IMR-90 (cell line): Measurements from ENCODE around the gene PCDHA5. TPM values are rescaled to one million over a fixed set of nuclear protein-coding genes. Genes with fewer than 3 reads are reported as not detected.

ENCODE experiments used
- ATAC-seq: fragments of 200-7000 bp; cut with Tn5 transposase; 2 replicates; pipeline ENCODE4 v1.9.1; 2020; ENCODE audit warnings: low read depth, mild to moderate bottlenecking, moderate library complexity
- BruUV-seq: library from RNA; stranded (reverse); fragments of 400-500 nt; replicated peaks from 2 replicates; lab custom pipeline; 2021; lab: Mats Ljungman, UMichigan
- CTCF ChIA-PET: fragments of 300-600 bp; formaldehyde crosslinking; extraction: SDS; loops from one replicate; lab custom pipeline; 2021; ENCODE audit warnings: antibody characterized with exemption; lab: Yijun Ruan, JAX
- POLR2A ChIA-PET: fragments of 300-600 bp; sonication (Branson Sonifier 250); formaldehyde crosslinking; loops from one replicate; lab custom pipeline; 2022; ENCODE audit warnings: antibody characterized with exemption; ENCODE audit not compliant: unreplicated experiment; lab: Charles Lee
- DNase-seq: peaks from one replicate; pipeline ENCODE4 v3.0.0; 2013
- H2AFZ ChIP-seq: replicated peaks from 2 replicates; pipeline ENCODE3; 2013; ENCODE audit warnings: low read length, mild to moderate bottlenecking; ENCODE audit not compliant: poor library complexity
- H2AK5ac ChIP-seq: 2 replicates; pipeline ENCODE4 v1.6.1; 2013; ENCODE audit warnings: low read depth, low read length, inconsistent platforms
- H2AK9ac ChIP-seq: replicated peaks from 2 replicates; pipeline ENCODE3; 2013; ENCODE audit warnings: mild to moderate bottlenecking, low read depth, low read length, moderate library complexity; ENCODE audit not compliant: poor library complexity
- H2BK120ac ChIP-seq: 2 replicates; pipeline ENCODE4 v1.6.1; 2013; ENCODE audit warnings: low read depth, low read length, inconsistent platforms
- H2BK15ac ChIP-seq: 3 replicates; pipeline ENCODE4 v1.6.1; 2013; ENCODE audit warnings: low read depth, low read length, inconsistent platforms
- H2BK20ac ChIP-seq: 2 replicates; pipeline ENCODE4 v1.6.1; 2013; ENCODE audit warnings: low read depth, mild to moderate bottlenecking, inconsistent platforms, low read length, moderate library complexity
- H2BK5ac ChIP-seq: 2 replicates; pipeline ENCODE4 v1.6.1; 2013; ENCODE audit warnings: mild to moderate bottlenecking, low read depth, low read length, inconsistent platforms; ENCODE audit not compliant: poor library complexity, severe bottlenecking
- H3K14ac ChIP-seq: replicated peaks from 2 replicates; pipeline ENCODE4 v1.6.1; 2013; ENCODE audit warnings: low read depth, low read length, inconsistent platforms
- H3K18ac ChIP-seq: 2 replicates; pipeline ENCODE4 v1.6.1; 2013; ENCODE audit warnings: low read depth, low read length, control low read depth
- H3K23ac ChIP-seq: 2 replicates; pipeline ENCODE4 v1.6.1; 2013; ENCODE audit warnings: low read depth, low read length, inconsistent platforms
- H3K27ac ChIP-seq: 2 replicates; pipeline ENCODE4 v1.5.1; 2013; ENCODE audit warnings: mild to moderate bottlenecking, control low read depth, low read length; ENCODE audit not compliant: insufficient read depth
- H3K27me3 ChIP-seq: 2 replicates; pipeline ENCODE4 v1.6.1; 2013; ENCODE audit warnings: low read length; ENCODE audit not compliant: control insufficient read depth, insufficient read depth
- H3K36me3 ChIP-seq: 2 replicates; pipeline ENCODE4 v1.6.1; 2013; ENCODE audit warnings: low read length, mixed read lengths; ENCODE audit not compliant: control insufficient read depth, insufficient read depth
- H3K4ac ChIP-seq: 2 replicates; pipeline ENCODE4 v1.6.1; 2013; ENCODE audit warnings: low read depth, low read length, inconsistent platforms
- H3K4me1 ChIP-seq: 2 replicates; pipeline ENCODE4 v1.6.1; 2013; ENCODE audit warnings: low read length, mixed read lengths; ENCODE audit not compliant: control insufficient read depth, insufficient read depth
- H3K4me2 ChIP-seq: 2 replicates; pipeline ENCODE4 v1.6.1; 2013; ENCODE audit warnings: low read depth, mild to moderate bottlenecking, control low read depth, low read length, moderate library complexity
- H3K4me3 ChIP-seq: 2 replicates; pipeline ENCODE4 v1.5.1; 2013; ENCODE audit warnings: low read depth, mild to moderate bottlenecking, control low read depth, low read length, moderate library complexity; ENCODE audit not compliant: insufficient read depth
- H3K56ac ChIP-seq: 2 replicates; pipeline ENCODE4 v1.6.1; 2013; ENCODE audit warnings: low read length, inconsistent platforms; ENCODE audit not compliant: insufficient read depth; ENCODE audit errors: extremely low read depth
- H3K79me1 ChIP-seq, 2 experiments: 2 replicates each; pipeline ENCODE4 v1.6.1; 2013; ENCODE audit warnings: low read length in 2 of 2, inconsistent platforms in 1 of 2, low read depth in 1 of 2
- H3K9ac ChIP-seq: 2 replicates; pipeline ENCODE4 v1.6.1; 2013; ENCODE audit warnings: low read depth, low read length, control low read depth
- H3K9me1 ChIP-seq: 2 replicates; pipeline ENCODE4 v1.6.1; 2013; ENCODE audit warnings: low read length, inconsistent platforms; ENCODE audit not compliant: insufficient read depth
- H3K9me3 ChIP-seq: 2 replicates; pipeline ENCODE4 v1.6.1; 2013; ENCODE audit warnings: low read length; ENCODE audit not compliant: control insufficient read depth, insufficient read depth
- H4K20me1 ChIP-seq: 2 replicates; pipeline ENCODE4 v1.6.1; 2013; ENCODE audit warnings: low read length, inconsistent platforms; ENCODE audit not compliant: insufficient read depth
- H4K5ac ChIP-seq: 2 replicates; pipeline ENCODE4 v1.6.1; 2013; ENCODE audit warnings: mild to moderate bottlenecking, low read depth, low read length, control low read depth
- H4K8ac ChIP-seq, 2 experiments: 2 replicates each; pipeline ENCODE4 v1.6.1; 2013; ENCODE audit warnings: low read depth in 2 of 2, low read length in 2 of 2, control low read depth in 1 of 2, inconsistent platforms in 1 of 2
- H4K91ac ChIP-seq: 2 replicates; pipeline ENCODE4 v1.6.1; 2013; ENCODE audit warnings: low read depth, low read length, inconsistent platforms; ENCODE audit not compliant: insufficient read depth
- CEBPB ChIP-seq: IDR thresholded peaks from 2 replicates; pipeline ENCODE4 v1.6.1; 2012; ENCODE audit warnings: low read depth, low read length, improper control_type of control experiment
- CHD1 ChIP-seq: IDR thresholded peaks from 2 replicates; pipeline ENCODE4 v1.6.1; 2012; ENCODE audit warnings: low read depth, low read length, improper control_type of control experiment
- FOS ChIP-seq: fragments of 150-350 bp; IDR thresholded peaks from 2 replicates; pipeline ENCODE4 v1.6.1; 2016; ENCODE audit warnings: low read depth, low read length
- NFE2L2 ChIP-seq: fragments of 150-350 bp; IDR thresholded peaks from 2 replicates; pipeline ENCODE4 v1.6.1; 2016; ENCODE audit warnings: low read depth, mild to moderate bottlenecking, low read length
- POLR2A ChIP-seq: IDR thresholded peaks from 2 replicates; pipeline ENCODE4 v1.6.1; 2012; ENCODE audit warnings: mild to moderate bottlenecking, low read depth, low read length
- RAD21 ChIP-seq: IDR thresholded peaks from 2 replicates; pipeline ENCODE4 v1.6.1; 2012; ENCODE audit warnings: low read length, improper control_type of control experiment
- RCOR1 ChIP-seq: IDR thresholded peaks from 2 replicates; pipeline ENCODE4 v1.6.1; 2012; ENCODE audit warnings: mild to moderate bottlenecking, low read length, improper control_type of control experiment; ENCODE audit not compliant: insufficient replicate concordance
- SMC3 ChIP-seq: fragments of 150-350 bp; IDR thresholded peaks from 2 replicates; pipeline ENCODE4 v1.6.1; 2016; ENCODE audit warnings: low read depth, mild to moderate bottlenecking, antibody characterized with exemption, low read length, moderate library complexity
- USF2 ChIP-seq: fragments of 150-350 bp; IDR thresholded peaks from 2 replicates; pipeline ENCODE4 v1.6.1; 2017; ENCODE audit warnings: mild to moderate bottlenecking, antibody characterized with exemption, low read length, low read depth
- WGBS, 2 experiments: methylation state at CpG; one replicate each; pipeline versions ENCODE4 v1.1.5 to v1.1.7; 2013; ENCODE audit warnings: missing lambda C conversion rate in 2 of 2; ENCODE audit not compliant: insufficient read length in 1 of 2; ENCODE audit errors: extremely low coverage in 2 of 2; 5-methylcytosine and 5-hydroxymethylcytosine counted together
- dilution Hi-C: fragments of 300-500 bp; cut with HindIII; formaldehyde crosslinking; loops from one replicate; pipeline ENCODE4 v1.14.3; 2018; ENCODE audit warnings: low sequenced_read_pairs; ENCODE audit not compliant: unreplicated experiment
- in situ Hi-C: fragments of 300-500 bp; cut with MboI; formaldehyde crosslinking; loops from 3 replicates; pipeline ENCODE4 v1.14.3; 2019; ENCODE audit warnings: low sequenced_read_pairs, inconsistent platforms, mixed read lengths
- intact Hi-C: fragments of 100-400 bp; cut with micrococcal nuclease; formaldehyde crosslinking; loops from 2 replicates; pipeline ENCODE4 v1.10.0; 2022
- polyA plus RNA-seq, 3 experiments: library from polyadenylated mRNA; depleted of rRNA; stranded (reverse); fragments of >200 nt; gene quantifications; 2 replicates each; pipeline ENCODE4 v1.2.3, GENCODE V29; 2012; ENCODE audit warnings: low replicate concordance in 1 of 3
- total RNA-seq: library from RNA; depleted of rRNA; stranded (reverse); fragments of >200 nt; gene quantifications from 2 replicates; pipeline ENCODE4 v1.2.3, GENCODE V29; 2012; rRNA removed

Gene PCDHA5
- total and polyA plus RNA-seq, 2 of the 4 experiments (the other 2 are of a cell fraction): not detected

- WGBS, 2 experiments: 49% methylated on average over 96 of the region's 114 CpGs; no CpG with 5 or more reads in 1 of the 2 experiments
- no peak overlapping the region for H2AK9ac ChIP-seq
- H4K20me1 ChIP-seq: no peaks in the 10 kb centered on the region
- no peak overlapping the region for H3K56ac ChIP-seq
- no peak overlapping the region for H3K18ac ChIP-seq
- no peak overlapping the region for H2BK15ac ChIP-seq
- intact Hi-C loops: no loop called here
- ChIA-PET POLR2A (no interaction called here), CTCF (no interaction called here)
- no peak overlapping the region for H4K5ac ChIP-seq
- H3K14ac ChIP-seq: no peak overlapping the region
- dilution Hi-C loops: no loop called here
- no peaks in the 10 kb centered on the region for H3K36me3 ChIP-seq
- no peak for ATAC-seq
- in situ Hi-C loops: no loop called here
- no peak overlapping the region for H3K4me2 ChIP-seq
- no peak overlapping the region for H3K9ac ChIP-seq
- no peak for TF ChIP-seq CHD1
- no peak for TF ChIP-seq RAD21
- TF ChIP-seq RCOR1: no peak
- TF ChIP-seq SMC3: no peak
- no peak for TF ChIP-seq POLR2A
- TF ChIP-seq CEBPB: no peak
- TF ChIP-seq FOS: no peak
- no peak for TF ChIP-seq NFE2L2
- no peak for TF ChIP-seq USF2
- no peak overlapping the region for H2BK120ac ChIP-seq
- H3K9me1 ChIP-seq: no peaks in the 10 kb centered on the region
- H2BK5ac ChIP-seq: no peak overlapping the region
- peaks cover 20% of the 10 kb centered on the region for H3K9me3 ChIP-seq
- no peak overlapping the region for H4K8ac ChIP-seq
- BruUV-seq: no TSS peak
- H3K79me1 ChIP-seq: no peaks in the 10 kb centered on the region
- no peak overlapping the region for H3K27ac ChIP-seq
- H2AK5ac ChIP-seq: no peak overlapping the region
- no peak for DNase-seq
- H2BK20ac ChIP-seq: no peak overlapping the region
- H3K4me1 ChIP-seq: no peaks in the 10 kb centered on the region
- H3K4me3 ChIP-seq: no peak overlapping the region
- no peak overlapping the region for H4K91ac ChIP-seq
- no peak overlapping the region for H3K23ac ChIP-seq
- no peaks in the 10 kb centered on the region for H3K27me3 ChIP-seq
- no peak overlapping the region for H2AFZ ChIP-seq
- H3K4ac ChIP-seq: no peak overlapping the region
Measured at GRCh38 chr5:140870221-140871201, 49.1 kb downstream of the PCDHA5 start.

Other genes starting within 250 kb of the PCDHA5 start
- 0.18 TPM in 1 of 2 replicates, not detected in the other for gene CD14, start 188.4 kb upstream of the PCDHA5 start, total RNA-seq
- 0.17 and 0.19 TPM in 2 replicates for gene CD14, start 188.4 kb upstream of the PCDHA5 start, polyA plus RNA-seq (2012; rRNA removed)
- 4.2 and 6.6 TPM in 2 replicates for gene TMCO6, start 182.2 kb upstream of the PCDHA5 start, total RNA-seq
- gene TMCO6, start 182.2 kb upstream of the PCDHA5 start, polyA plus RNA-seq (2012; rRNA removed): 7.2 and 10.6 TPM in 2 replicates
- gene NDUFA2, start 174.0 kb upstream of the PCDHA5 start, total RNA-seq: 20.4 and 30.0 TPM in 2 replicates
- gene NDUFA2, start 174.0 kb upstream of the PCDHA5 start, polyA plus RNA-seq (2012; rRNA removed): 104 and 131 TPM in 2 replicates
- gene IK, start 173.8 kb upstream of the PCDHA5 start, total RNA-seq: 137 and 143 TPM in 2 replicates
- 99.8 and 105 TPM in 2 replicates for gene IK, start 173.8 kb upstream of the PCDHA5 start, polyA plus RNA-seq (2012; rRNA removed)
- gene WDR55, start 156.7 kb upstream of the PCDHA5 start, total RNA-seq: 19.2 and 20.4 TPM in 2 replicates
- 18.0 and 19.0 TPM in 2 replicates for gene WDR55, start 156.7 kb upstream of the PCDHA5 start, polyA plus RNA-seq (2012; rRNA removed)
- under 0.01 TPM in 2 replicates for gene DND1, start 148.0 kb upstream of the PCDHA5 start, total RNA-seq
- gene DND1, start 148.0 kb upstream of the PCDHA5 start, polyA plus RNA-seq (2012; rRNA removed): 0.63 and 0.67 TPM in 2 replicates
- 134 and 141 TPM in 2 replicates for gene HARS1, start 130.2 kb upstream of the PCDHA5 start, total RNA-seq
- gene HARS1, start 130.2 kb upstream of the PCDHA5 start, polyA plus RNA-seq (2012; rRNA removed): 89.3 and 97.6 TPM in 2 replicates
- gene HARS2, start 130.2 kb upstream of the PCDHA5 start, total RNA-seq: 30.1 and 36.9 TPM in 2 replicates
- 26.5 and 33.0 TPM in 2 replicates for gene HARS2, start 130.2 kb upstream of the PCDHA5 start, polyA plus RNA-seq (2012; rRNA removed)
- 16.3 and 44.7 TPM in 2 replicates for gene ZMAT2, start 121.2 kb upstream of the PCDHA5 start, total RNA-seq
- 32.2 and 41.2 TPM in 2 replicates for gene ZMAT2, start 121.2 kb upstream of the PCDHA5 start, polyA plus RNA-seq (2012; rRNA removed)
- under 0.01 TPM in 1 of 2 replicates, not detected in the other for gene PCDHA1, start 35.5 kb upstream of the PCDHA5 start, total RNA-seq
- gene PCDHA1, start 35.5 kb upstream of the PCDHA5 start, polyA plus RNA-seq (2012; rRNA removed): 0.05 and 0.07 TPM in 2 replicates
- not detected in 2 replicates for gene PCDHA2, start 26.8 kb upstream of the PCDHA5 start, total RNA-seq
- gene PCDHA2, start 26.8 kb upstream of the PCDHA5 start, polyA plus RNA-seq (2012; rRNA removed): not detected in 2 replicates
- under 0.01 TPM in 2 replicates for gene PCDHA3, start 20.6 kb upstream of the PCDHA5 start, total RNA-seq
- gene PCDHA3, start 20.6 kb upstream of the PCDHA5 start, polyA plus RNA-seq (2012; rRNA removed): 0.03 and 0.06 TPM in 2 replicates
- gene PCDHA4, start 14.5 kb upstream of the PCDHA5 start, total RNA-seq: under 0.01 and 0.28 TPM in 2 replicates
- 0.02 TPM in 1 of 2 replicates, not detected in the other for gene PCDHA4, start 14.5 kb upstream of the PCDHA5 start, polyA plus RNA-seq (2012; rRNA removed)
- gene PCDHA6, start 6.3 kb downstream of the PCDHA5 start, total RNA-seq: under 0.01 TPM in 1 of 2 replicates, not detected in the other
- 0.03 TPM in 1 of 2 replicates, not detected in the other for gene PCDHA6, start 6.3 kb downstream of the PCDHA5 start, polyA plus RNA-seq (2012; rRNA removed)
- under 0.01 and 0.18 TPM in 2 replicates for gene PCDHA7, start 12.7 kb downstream of the PCDHA5 start, total RNA-seq
- 0.10 and 0.16 TPM in 2 replicates for gene PCDHA7, start 12.7 kb downstream of the PCDHA5 start, polyA plus RNA-seq (2012; rRNA removed)
- gene PCDHA8, start 19.6 kb downstream of the PCDHA5 start, total RNA-seq: under 0.01 TPM in 1 of 2 replicates, not detected in the other
- 0.02 TPM in 1 of 2 replicates, not detected in the other for gene PCDHA8, start 19.6 kb downstream of the PCDHA5 start, polyA plus RNA-seq (2012; rRNA removed)
- gene PCDHA9, start 26.8 kb downstream of the PCDHA5 start, total RNA-seq: under 0.01 TPM in 2 replicates
- gene PCDHA9, start 26.8 kb downstream of the PCDHA5 start, polyA plus RNA-seq (2012; rRNA removed): not detected in 2 replicates
- under 0.01 TPM in 2 replicates for gene PCDHA10, start 34.3 kb downstream of the PCDHA5 start, total RNA-seq
- 0.02 TPM in 1 of 2 replicates, not detected in the other for gene PCDHA10, start 34.3 kb downstream of the PCDHA5 start, polyA plus RNA-seq (2012; rRNA removed)
- gene PCDHA11, start 47.3 kb downstream of the PCDHA5 start, total RNA-seq: under 0.01 TPM in 1 of 2 replicates, not detected in the other
- not detected in 2 replicates for gene PCDHA11, start 47.3 kb downstream of the PCDHA5 start, polyA plus RNA-seq (2012; rRNA removed)
- not detected in 2 replicates for gene PCDHA12, start 53.7 kb downstream of the PCDHA5 start, total RNA-seq
- gene PCDHA12, start 53.7 kb downstream of the PCDHA5 start, polyA plus RNA-seq (2012; rRNA removed): 0.03 TPM in 1 of 2 replicates, not detected in the other
- gene PCDHA13, start 60.5 kb downstream of the PCDHA5 start, total RNA-seq: not detected in 2 replicates
- gene PCDHA13, start 60.5 kb downstream of the PCDHA5 start, polyA plus RNA-seq (2012; rRNA removed): not detected in 2 replicates
- gene PCDHAC1, start 104.7 kb downstream of the PCDHA5 start, total RNA-seq: under 0.01 TPM in 1 of 2 replicates, not detected in the other
- not detected in 2 replicates for gene PCDHAC1, start 104.7 kb downstream of the PCDHA5 start, polyA plus RNA-seq (2012; rRNA removed)
- not detected in 2 replicates for gene PCDHAC2, start 144.9 kb downstream of the PCDHA5 start, total RNA-seq
- gene PCDHAC2, start 144.9 kb downstream of the PCDHA5 start, polyA plus RNA-seq (2012; rRNA removed): not detected in 2 replicates
- gene PCDHB1, start 229.8 kb downstream of the PCDHA5 start, total RNA-seq: not detected in 2 replicates
- gene PCDHB1, start 229.8 kb downstream of the PCDHA5 start, polyA plus RNA-seq (2012; rRNA removed): not detected in 2 replicates